ENCODE measurements around the gene CCDC138.

DNA sequence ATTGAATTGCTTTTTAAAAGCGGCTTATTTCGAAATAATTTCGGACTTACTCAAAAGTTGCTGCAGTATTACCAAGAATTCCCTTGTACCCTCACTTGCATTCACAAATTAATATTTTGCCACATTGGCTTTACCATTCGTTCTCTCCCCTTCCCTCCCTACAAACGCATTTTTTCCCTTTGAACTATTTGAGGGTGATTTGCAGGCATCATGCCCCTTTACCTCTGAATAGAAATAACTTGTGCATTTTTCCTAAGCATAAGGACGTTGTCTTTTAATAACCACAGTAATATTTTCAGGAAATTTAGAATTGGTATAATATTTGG lies 608 bp downstream of the CCDC138 start:
- TF ChIP-seq GATA2 (IDR thresholded peaks at IDR 0.05; ENCODE audit: low read depth, low read length) (no peak), GATA3 (IDR thresholded peaks at IDR 0.05; ENCODE audit: low read depth, low read length) (no peak)
